GM19193 (cell line): ENCODE data around the gene LMBR1.

Source experiments
- POLR2A ChIP-seq: IDR thresholded peaks from 4 replicates; pipeline ENCODE4 v1.6.1; 2011; ENCODE audit not compliant: insufficient read depth, insufficient read length; ENCODE audit errors: extremely low read depth

Gene LMBR1

DNA sequence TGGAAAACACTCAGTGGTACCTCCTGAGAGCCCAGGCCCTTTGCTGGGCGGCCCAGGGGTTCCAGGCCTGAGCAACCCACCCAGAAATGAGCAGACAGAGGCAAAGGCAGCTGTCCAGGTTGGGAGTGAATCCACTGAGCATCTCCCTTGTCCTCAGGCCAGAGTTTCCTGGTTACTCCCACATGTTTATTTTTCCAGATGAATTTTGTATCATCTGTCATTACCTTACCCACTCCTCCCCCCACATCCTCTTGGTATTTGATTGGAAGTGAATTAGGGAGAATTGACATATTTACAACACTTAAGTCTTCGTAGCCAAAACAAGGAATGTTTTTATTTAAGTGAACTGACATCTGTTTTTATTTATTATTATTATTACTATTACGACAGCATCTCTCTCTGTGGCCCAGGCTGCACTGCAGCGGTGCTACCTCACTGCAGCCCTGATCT lies 13.2 kb upstream of the LMBR1 start:
- TF ChIP-seq POLR2A = no peak

- TF ChIP-seq POLR2A = no peak
These were observed 10.4 kb upstream of the LMBR1 start for GRCh38 chr7:156903232-156903909.

- TF ChIP-seq POLR2A = no peak
These were observed 6.0 kb upstream of the LMBR1 start for GRCh38 chr7:156898938-156899337.

DNA sequence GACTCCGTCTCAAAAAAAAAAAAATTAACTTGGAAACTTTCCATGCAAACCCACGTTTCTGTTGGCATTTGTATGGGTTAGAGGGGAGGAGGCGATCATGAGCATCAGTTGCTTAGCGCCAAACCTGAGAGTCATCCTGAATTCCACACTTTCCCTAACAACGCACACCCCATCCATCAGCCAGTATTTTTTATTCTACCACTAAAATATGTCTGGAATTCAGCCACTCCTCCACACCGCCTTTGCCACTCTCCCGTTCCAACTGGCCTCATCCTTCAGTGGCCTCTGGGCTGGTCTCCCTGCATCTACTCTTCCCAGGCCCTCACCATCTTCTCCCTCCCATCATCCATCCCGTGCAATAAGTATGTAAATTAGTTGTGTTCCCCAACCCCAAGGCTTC lies 4.7 kb upstream of the LMBR1 start:
- TF ChIP-seq POLR2A = no peak

- TF ChIP-seq POLR2A = no peak
These were observed 3.5 kb upstream of the LMBR1 start for GRCh38 chr7:156896388-156897022.

GRCh38 chr7:156895024-156895780 lies 2.2 kb upstream of the LMBR1 start:
- no peak for TF ChIP-seq POLR2A

DNA sequence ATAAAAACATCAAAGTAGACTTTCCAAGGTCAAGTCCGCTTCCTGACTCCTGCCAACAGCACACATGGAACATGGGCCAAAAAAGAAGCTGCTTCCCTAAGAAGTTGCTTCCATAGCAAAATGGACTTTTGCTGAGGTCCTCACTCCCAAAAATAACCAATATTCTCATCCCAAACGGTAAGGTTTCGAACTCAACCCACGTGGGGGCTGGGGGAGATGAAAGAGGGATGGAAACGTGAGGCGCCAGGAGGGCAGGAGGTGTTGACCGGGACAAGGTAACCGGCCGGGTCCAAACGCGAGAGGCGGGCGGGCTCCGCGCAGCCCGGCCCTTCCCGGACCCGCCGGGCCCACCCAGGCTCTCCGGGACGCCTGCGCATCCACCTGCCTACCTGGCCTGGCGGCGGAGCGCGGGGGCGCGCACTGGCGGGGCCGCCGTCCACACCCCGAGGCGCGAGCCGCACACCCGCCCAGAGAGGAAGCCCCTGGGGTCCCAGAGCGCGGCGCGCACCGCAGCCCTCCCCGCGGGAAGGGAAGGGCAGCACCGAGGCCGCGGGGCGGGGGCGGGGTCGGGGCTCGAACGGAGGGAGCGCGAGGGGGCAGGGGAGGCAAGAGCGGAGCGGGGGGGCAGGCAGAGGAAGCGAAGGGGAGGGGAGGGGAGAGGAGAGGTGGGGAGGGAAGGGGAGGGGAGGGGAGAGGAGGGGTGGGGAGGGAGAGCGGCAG lies 742 bp downstream of the LMBR1 start:
- TF ChIP-seq POLR2A = no peak

GRCh38 chr7:156889746-156890145 lies 3.2 kb downstream of the LMBR1 start:
- no peak for TF ChIP-seq POLR2A

- TF ChIP-seq POLR2A = no peak
These were observed 3.9 kb downstream of the LMBR1 start for GRCh38 chr7:156889089-156889488.

GRCh38 chr7:156886020-156886795 lies 6.8 kb downstream of the LMBR1 start:
- no peak for TF ChIP-seq POLR2A

DNA sequence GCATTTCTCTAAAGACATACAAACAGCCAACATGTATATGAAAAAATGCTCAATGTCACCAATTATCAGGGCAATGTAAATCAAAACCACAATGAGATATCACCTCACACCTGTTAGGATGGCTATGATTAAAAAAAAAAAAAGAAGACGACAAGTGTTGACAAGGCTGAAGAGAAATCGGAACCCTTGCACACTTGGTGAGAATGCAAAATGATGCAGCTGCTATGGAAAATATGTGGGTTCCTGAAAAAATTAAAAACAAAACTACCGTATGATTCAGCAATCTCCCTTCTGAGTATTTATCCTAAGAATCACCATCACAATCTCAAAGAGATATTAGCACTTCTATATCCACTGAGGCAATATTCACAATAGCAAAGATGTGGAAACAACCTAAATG lies 11.3 kb downstream of the LMBR1 start:
- no peak for TF ChIP-seq POLR2A

GRCh38 chr7:156875766-156876165 lies 17.2 kb downstream of the LMBR1 start:
- TF ChIP-seq POLR2A = no peak

DNA sequence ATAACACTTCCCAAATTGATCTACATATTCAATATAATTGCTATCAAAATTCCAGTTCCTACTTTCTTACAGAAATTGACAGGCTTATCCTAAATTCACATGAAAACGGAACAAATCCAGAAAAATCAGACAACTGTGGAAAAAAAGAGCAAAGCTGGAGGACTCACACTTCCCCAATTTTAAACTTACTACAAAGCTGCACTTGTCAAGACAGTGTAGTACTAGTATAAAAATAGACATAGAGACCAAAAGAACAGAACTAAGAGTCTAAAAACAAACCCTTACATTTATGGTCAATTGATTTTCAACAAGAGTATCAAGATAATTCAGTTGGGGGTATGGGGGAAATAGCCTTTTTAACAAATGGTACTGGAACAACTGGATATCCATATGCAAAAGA lies 27.5 kb downstream of the LMBR1 start:
- TF ChIP-seq POLR2A = no peak

GRCh38 chr7:156861212-156861611 lies 31.8 kb downstream of the LMBR1 start:
- no peak for TF ChIP-seq POLR2A
